NCI-H1436 treated with DMSO at 0.1 percent for 48 hours (cell line): ENCODE measurements around the gene SASS6.
"Not testable (repeated sequence)": the region's sequence is repeated elsewhere in the genome, so short reads cannot be mapped to it uniquely, and the experiment has no call there.

Experiments
- DNase-seq: peaks from one replicate; lab custom pipeline; 2025; lab: John Stamatoyannopoulos, UW

Gene SASS6

GRCh38 chr1:100107696-100108095 lies 25.0 kb downstream of the SASS6 start:
- DNase-seq, result no peak

DNA sequence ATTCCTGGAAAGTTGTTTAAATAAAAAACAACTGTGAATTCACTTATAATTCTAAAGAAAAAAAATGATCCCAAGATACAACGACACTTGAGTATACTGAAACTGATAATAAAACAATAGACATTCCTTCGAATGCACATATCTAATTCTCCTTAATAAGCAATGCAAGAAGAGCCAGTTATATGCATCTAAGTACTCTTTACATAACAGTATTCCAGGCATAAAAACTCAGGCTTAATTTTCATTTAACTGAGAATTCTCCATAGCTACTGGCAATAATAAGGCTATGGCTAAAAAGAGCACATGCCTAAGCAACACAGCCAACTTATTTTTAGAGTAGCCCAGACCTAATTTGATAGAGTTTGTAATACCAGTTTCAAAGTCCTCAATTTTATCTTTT lies 31.2 kb downstream of the SASS6 start:
- DNase-seq, result no peak

DNA sequence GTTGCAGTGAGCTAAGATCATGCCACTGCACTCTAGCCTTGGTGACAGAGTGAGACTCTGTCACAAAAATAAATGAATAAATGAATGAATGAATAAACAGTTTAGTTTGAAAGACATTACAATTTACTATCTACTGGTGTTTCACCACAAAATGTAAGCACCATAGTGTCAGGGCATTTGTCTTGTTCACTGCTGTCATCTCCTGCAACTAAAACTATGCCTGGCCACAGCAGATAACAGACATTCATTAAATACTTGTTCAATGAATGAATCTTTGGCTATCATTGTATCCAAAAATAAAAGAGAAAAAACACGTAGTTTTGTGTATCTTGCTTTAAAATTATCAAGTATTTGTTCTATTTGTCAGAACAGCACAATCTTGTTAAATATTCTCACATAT lies 32.5 kb downstream of the SASS6 start:
- no peak for DNase-seq

GRCh38 chr1:100090471-100090870 lies 42.3 kb downstream of the SASS6 start:
- DNase-seq, result no peak

GRCh38 chr1:100089082-100089481 lies 43.6 kb downstream of the SASS6 start:
- DNase-seq, result no peak

- no peak for DNase-seq
Observed at GRCh38 chr1:100087396-100087795, 45.3 kb downstream of the SASS6 start.

GRCh38 chr1:100080331-100080730 lies 52.4 kb downstream of the SASS6 start:
- DNase-seq, result no peak

- DNase-seq, result no peak
Observed at GRCh38 chr1:100077531-100077930, 55.2 kb downstream of the SASS6 start.

GRCh38 chr1:100076744-100077143 lies 56.0 kb downstream of the SASS6 start:
- DNase-seq, result no peak

DNA sequence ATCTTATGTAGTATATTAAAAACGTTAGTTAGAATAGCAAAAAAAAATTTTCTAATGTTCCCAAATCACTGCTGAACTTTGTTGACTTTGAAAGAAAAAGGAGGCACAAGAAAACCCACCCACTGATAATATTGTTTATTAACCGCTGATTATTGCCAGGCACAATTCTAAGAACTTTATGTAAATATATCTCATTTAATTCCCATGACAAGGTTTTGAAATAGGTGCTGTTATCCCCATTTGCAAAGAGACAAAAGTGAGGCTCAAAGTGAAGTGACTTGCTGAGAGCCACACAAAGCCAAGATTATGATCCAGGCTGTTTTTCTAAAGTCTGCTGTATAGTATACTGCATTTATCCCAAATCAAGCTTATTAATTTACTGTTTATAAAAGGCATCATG lies 56.4 kb downstream of the SASS6 start:
- DNase-seq, result no peak

DNA sequence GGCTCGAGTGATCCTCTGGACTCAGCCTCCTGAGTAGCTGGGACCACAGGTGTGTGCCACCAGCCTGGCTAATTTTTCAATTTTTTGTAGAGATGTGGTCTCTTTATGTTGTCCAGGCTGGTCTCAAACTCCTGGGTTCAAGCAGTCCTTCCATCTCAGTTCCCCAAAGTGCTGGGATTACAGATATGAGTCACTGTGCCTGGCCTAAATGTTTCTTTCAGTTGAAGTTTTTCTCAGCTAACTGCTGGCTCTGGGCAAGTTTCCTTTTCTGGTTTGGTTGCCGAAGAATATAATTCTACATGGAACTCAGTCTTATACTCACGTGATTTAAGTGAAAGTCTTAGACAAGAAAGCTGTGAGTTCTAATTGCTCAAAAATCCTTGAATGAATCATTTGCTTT lies 57.0 kb downstream of the SASS6 start:
- no peak for DNase-seq

DNA sequence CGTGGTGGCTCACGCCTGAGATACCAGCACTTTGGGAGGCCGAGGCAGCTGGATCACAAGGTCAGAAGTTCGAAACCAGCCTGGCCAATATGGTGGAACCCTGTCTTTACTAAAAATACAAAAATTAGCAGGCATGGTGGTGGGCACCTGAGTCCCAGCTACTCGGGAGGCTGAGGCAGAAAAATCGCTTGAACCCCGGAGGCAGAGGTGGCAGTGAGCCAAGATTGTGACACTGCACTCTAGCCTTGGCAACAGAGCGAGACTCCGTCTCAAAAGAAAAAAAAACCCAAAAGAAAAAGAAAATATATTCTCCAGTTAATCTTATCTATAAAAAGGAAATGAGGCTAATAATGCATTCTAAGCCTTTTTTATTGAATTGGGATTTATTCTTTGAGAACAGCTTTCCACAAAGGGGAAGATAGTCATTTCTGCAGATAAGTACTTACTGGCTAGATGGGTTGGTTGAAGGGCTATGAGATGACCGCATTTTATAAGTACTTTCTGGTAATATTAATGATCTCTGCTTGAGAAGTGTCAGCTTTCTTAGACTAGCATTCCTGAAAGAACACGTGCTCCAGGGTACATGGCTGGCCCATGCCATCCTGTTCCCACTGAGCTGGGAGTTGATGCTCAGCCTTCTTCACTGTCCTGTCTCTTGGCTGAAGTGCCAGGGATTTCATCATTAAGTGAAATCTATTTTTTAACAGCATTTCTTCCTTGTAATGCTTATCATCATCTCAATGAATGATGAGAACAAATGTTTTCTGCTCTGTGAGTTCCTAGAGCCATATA lies 57.9 kb downstream of the SASS6 start:
- DNase-seq, result no peak

DNA sequence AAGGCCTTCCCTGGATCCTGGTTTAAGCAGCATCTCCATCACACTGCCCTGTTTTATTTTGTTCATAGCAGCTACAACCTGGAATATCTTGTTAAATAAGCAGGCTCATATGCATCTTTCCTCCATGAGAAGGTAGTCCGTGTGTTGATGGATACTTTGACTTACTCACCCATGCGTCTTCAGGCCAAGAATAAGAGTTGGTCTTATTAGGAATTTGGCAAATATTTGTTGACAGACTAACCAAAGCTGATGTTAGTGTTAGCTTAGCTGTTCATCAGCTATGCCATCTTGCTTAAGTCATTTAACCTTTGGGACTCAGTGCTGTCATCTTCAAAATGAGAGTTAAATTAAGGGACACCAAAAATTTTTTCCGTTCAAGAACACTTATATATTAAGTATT lies 59.2 kb downstream of the SASS6 start:
- no peak for DNase-seq

GRCh38 chr1:100070201-100070939 lies 62.4 kb downstream of the SASS6 start:
- no peak for DNase-seq

DNA sequence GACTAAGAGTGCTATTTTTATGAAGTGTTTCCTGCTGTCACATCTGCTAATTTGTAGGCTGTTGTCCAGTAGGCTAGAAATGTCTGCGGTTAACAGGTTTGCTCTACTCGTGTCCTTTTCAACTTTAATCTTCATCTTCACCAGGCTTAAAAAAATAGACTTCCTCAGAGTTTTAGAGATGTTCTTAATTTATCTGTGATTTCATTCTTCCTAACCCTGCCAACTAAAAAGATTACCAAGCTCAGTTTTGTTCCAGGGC lies 66.8 kb downstream of the SASS6 start:
- no peak for DNase-seq

- DNase-seq, result no peak
Observed at GRCh38 chr1:100065183-100065968, 67.4 kb downstream of the SASS6 start.

GRCh38 chr1:100061681-100062080 lies 71.0 kb downstream of the SASS6 start:
- no peak for DNase-seq

DNA sequence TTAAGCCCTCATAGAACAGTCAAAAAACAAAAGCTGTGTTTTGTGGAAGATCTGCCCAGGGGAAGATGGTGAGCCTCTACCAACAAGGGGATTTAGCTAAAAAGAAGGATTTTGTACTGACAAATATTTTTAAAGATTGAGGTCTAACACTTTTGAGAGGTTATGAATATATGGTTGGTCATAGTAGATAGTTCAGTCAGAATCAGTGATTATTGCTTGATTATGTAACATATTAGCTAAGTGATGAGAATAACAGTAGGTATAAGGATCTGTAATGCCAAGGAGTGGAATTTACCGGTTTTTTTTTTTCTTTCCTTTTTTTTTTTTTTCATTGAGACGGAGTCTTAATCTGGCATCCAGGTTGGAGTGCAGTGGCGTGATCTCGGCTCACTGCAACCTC lies 79.0 kb downstream of the SASS6 start:
- no peak for DNase-seq

DNA sequence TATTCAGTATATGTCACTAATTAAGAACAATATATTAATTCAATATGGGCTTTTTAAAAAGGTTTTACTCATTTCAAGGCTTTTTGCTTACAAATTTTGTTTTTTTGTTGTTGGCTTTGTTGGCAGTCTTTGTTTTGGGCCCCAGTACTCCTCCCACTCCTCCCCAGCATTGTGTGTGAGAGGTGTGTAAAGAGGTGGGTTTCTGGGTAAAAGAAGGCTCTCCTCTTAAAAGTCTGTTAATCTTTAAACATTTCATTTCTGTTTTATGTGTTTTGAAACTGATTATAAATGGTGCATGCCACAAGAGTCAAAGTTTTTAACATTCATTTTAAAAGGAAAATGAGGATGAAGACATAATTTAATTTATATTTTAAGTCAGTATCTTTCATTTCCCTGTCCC lies 79.6 kb downstream of the SASS6 start:
- no peak for DNase-seq

DNA sequence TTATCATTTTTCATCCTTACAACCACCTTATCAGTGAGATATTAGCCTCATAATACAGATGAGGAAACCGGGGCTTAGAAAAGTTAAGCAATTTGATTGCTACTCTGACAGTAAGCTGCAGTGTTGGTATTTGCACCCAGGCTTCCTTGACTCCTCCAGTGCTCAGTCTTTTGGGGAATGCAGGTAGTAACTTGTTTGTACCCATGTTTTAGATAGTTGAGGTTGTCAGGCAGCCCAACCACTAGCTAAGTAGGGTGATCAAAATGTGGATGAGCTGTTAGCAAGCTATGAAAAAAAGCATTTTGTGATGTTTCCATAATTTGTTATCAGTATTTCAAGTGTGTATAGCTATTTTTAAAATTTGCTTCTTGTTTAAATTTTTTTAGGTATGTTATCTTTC lies 80.8 kb downstream of the SASS6 start:
- DNase-seq, result no peak

GRCh38 chr1:100051401-100051800 lies 81.3 kb downstream of the SASS6 start:
- no peak for DNase-seq

GRCh38 chr1:100050139-100050538 lies 82.6 kb downstream of the SASS6 start:
- DNase-seq, result no peak

DNA sequence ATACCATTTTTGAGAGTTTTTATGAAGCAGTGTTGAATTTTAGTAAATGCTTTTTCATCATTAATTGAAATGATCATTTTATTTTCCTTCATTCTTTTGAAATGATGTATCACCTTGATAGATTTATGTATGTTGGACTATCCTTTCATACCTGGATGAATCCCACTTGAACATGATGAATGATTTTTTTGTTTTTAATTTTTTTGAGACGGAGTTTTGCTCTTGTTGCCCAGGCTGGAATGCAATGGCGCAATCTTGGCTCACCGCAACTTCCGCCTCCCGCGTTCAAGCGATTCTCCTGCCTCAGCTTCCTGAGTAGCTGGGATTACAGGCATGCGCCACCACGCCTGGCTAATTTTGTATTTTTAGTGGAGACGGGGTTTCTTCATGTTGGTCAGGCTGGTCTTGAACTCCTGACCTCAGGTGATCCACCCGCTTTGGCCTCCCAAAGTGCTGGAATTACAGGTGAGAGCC lies 85.5 kb downstream of the SASS6 start:
- not testable (repeated sequence) for DNase-seq
